HG03354 (cell line): ENCODE results near the gene P4HA2.

Experiments
- ATAC-seq: cut with Tn5 transposase; IDR thresholded peaks from one replicate; pipeline ENCODE4 v1.9.1; 2021; ENCODE audit warnings: mild to moderate bottlenecking; ENCODE audit not compliant: unreplicated experiment, poor library complexity, severe bottlenecking

Gene P4HA2

DNA sequence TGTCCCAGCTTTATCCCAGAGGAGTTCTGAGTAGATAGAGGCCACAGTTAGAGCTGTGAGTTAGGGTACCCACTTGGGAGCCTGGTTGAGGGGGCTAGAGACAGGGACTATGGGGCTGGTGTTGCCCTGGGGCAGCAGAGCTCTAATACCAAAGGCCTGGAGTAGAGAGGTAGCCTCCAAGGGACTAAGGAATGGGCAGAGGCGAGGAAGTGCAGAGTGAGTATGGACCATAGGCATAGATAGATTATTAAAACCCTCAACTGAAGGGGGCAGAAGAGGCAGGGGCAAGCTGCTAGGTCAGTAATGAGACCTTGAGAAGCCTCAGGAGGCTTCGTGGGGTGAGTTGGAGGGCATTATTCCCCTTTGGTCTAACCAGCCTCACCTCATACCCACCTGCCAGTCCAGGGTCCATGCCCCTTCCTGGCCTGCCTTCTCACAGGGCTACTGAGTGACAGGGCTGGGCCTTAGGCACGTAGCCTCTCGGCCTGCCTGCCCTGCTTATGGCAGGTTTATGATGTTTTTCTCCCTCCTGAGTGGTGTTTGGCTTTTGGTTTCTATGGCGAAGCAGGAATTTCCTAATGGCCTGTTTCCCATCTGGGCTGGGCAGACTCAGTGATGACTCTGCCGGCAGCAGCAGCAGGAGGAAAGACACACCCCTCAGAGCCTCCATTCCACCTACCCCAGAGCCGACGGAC lies 37.8 kb upstream of the P4HA2 start:
- ATAC-seq = no peak

DNA sequence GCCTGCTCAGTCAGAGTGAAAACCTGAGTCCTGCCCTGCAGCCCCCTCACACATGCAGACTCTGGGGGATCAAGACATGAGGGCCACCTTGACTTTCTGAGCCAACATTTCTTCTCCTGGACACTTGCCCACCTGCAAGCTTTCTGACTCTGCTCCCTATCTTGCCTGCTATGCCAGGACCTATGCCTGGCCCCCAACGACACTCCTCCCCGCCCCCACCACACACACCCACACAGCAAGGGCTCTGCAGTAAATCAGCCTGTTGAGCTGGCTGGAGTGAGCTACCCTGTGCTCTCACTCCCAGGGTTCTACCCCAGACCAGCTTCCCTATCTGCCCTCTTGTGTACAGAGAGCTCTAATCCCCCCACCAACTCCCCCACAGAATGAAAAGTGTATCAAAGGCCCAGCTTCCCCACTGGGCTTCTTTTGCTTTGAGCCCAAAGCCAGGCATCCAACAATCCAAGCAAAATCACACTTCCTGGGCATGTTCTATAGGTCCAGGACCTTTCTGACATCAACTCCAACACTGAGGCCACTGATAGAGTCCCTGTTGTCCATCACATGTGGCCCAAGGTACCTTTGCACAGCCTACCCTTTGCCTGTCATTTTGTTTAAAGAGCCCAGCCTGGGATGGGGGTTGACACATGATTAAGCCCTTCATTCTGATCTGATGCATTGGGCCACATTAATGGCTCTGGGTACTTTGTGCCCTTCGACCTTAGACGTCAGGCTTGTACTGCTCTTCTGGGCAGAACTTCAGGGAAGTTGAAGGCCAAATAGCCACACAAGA lies 37.1 kb upstream of the P4HA2 start:
- ATAC-seq = no peak

DNA sequence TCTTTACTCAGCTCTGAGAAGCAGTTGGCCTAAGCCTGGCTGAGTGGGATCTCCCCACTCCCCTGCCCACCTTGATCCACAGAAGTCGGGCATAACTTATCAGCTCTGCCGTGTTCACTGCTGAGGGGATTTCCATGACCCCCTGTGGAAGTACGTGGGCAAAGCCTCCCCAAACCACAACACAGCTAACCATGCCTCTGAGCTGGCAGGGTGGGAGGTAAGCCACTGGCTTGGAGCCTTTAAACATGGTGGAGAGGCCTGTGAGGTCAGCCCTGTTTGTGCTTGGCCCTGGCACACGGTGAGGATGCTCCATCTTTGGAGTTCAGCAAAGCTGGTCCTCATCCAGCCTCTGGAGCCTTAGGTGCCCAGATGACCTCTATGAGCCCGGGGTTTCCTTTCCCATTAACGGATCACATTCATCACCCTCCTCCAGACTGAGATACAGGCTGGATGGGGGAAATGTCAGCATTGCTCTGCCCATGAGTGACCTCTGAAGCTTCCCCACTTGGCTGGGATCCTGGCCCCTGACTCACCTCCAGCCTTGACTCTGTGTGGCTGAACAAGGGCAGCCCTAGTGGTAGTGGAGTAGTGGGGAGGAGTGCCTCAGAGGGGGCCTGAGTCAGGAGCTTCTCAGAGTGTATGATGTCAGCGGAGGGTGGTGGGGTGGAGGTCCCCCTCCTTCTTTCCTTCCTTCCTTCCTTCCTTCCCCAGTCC lies 36.1 kb upstream of the P4HA2 start:
- ATAC-seq = no peak

DNA sequence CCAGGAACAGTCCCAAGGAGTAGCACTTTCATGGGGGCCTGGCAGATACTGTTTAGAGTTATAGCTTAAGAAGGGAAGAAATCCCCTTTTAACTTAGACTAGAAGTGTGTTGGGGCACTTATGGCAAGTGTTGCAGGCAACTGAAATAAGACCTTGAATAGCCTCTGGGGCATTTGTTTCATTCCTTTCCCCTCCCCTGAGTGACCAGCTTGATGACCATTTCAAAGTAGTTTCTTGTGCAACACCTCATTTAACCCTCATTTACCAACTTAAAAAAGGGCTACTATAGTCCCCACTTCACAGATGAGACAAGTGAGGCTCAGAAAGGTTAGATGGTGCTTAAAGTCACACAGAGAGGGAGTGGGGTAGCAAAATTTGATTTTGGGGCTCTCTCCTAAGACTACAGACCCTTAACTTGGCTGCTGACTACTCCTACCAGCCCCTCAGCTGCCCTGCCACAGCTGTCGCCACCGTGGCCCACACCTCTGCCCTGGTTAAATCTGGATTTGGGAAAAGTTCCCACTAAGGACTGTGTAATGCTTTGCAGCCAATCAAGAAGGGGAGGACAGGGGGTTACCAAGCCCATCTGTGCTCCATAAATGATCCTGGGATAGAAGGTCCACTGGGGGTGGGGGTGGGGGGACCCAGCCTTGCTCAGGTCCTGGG lies 35.4 kb upstream of the P4HA2 start:
- no peak for ATAC-seq

DNA sequence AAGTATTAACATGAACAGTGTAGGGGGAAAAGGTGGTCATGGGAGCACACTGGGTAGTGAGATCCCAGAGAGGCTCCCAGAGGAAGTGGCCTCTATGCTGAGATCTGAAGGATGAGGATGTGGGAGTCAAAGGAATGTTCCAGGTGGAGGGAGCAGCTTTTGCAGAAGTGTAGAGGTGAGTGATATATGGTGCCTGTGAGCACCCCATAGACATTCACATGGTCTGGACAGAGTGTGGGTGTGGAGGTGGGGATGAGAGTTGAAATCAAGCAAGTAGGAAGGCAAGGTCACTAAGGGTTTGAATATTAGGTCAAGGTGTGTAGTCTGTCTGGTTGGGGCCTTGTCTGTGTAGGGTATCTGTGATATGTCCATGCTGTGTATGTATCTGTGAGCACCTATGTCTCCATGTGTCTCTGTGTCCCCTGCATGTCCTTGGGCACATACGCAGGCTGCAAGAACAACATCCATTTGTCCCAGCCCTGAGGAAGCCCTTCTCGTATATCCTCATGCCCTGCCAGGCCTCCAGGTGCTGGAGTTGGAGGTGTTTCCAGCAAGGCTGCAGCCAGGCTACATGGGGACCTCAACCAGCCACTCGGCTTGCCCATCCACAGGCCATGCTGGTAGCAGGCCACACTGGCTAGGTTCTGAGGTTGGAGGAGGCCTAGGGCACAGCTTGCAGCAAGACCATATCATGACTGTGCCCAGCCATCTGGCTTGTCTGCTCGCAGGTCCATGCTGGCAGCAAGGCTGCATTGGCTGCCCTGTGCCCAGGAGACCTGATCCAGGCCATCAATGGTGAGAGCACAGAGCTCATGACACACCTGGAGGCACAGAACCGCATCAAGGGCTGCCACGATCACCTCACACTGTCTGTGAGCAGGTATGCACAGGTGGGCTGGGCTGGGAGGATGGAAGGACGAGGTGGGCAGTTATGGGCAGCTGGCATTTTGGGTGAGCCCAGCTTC lies 34.5 kb upstream of the P4HA2 start:
- no peak for ATAC-seq

DNA sequence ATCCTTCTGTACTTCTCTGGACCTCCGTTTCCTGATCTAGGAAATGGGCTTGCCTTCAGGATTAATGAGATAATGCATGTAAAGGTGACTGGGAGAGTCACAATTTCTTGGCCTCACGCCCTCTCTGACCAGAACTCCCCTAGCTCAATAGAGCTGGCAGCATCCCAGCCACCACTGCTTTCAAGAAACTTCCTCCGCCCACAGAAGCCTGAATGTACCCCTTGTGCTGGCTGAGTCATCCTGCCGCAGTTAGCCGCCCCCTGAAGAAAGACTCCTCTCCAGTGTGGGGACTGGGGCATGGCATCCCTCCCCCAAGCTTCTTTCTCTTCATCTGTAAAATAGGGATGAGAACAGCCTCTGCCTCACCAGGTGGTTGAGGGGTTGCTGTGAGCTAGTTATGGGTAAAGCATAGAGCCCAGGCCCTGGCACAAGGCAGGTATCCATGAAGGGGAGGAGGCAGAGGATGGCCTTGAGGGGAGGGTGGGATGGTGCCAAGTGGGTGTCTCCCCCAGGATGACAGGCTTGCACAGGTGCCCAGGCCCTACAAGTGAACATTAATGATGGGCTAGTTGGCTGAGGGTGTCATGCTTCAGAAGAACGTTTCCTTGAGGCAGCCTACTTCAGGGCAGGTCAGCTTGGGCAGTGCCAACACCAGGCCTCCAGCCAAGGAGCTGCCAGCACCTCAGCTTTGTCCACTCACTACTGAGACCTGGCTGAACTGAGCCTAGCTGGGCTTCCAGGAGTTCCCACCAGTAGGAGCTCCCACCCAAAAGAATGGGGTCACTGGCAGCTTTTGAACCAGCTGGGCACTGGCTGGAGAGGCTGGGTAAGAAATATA lies 33.3 kb upstream of the P4HA2 start:
- ATAC-seq = peak; percentile 42

DNA sequence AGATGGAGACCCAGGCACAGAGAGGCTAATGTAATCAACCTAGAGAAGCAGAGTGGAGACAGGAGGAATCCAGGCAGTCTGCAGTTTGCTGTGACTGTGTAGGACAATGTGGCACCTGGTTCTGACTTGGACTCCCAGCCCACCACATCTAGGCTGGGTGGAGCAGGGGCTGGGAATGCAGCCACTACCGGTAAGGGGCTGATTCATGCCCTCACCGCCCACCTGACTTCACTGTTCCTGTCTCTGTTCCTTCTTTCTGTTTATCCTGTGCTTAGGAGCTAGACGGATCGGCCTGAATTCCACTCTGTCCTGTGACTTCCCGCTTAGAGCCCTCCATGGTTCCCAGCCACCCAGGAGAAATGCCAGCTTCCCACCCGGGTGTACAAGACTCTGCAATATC lies 32.4 kb upstream of the P4HA2 start:
- no peak for ATAC-seq

DNA sequence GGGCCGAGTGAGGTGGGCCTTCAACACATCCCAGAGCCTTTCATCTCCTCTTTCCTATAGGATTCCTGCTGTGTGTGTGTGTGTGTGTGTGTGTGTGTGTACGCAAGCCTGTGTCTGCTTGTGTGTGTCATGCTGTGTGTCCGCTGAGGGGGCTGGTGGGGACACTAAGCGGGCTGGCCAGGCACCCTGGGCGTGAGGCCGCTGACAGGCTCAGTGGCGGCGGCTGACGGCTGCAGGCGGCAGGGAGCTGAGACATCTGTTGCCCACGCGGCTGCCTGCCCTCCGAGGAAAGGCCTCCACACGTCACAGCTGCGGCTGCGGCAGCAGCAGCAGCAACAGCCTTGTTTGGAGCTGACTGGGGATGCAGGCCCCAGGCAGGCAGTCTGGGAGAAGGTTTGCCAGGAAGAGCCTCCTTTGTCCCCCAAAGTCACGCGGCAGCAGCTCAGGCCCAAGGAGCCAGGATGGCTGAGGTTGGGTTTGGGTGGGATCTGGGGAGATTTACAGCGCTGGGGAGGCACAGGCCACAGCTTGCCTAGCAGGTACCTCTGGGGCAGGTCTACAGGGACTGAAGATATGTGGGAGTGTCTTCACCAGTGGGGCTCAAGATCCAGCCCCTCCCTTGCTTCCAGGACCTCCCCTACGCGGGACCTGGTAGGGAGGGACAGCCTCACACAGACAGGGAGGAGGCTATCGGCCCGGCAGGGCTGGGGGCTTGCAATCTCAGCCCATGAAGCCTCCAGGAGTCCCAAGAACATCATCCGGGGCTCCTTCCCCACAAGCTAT lies 31.6 kb upstream of the P4HA2 start:
- ATAC-seq = no peak

DNA sequence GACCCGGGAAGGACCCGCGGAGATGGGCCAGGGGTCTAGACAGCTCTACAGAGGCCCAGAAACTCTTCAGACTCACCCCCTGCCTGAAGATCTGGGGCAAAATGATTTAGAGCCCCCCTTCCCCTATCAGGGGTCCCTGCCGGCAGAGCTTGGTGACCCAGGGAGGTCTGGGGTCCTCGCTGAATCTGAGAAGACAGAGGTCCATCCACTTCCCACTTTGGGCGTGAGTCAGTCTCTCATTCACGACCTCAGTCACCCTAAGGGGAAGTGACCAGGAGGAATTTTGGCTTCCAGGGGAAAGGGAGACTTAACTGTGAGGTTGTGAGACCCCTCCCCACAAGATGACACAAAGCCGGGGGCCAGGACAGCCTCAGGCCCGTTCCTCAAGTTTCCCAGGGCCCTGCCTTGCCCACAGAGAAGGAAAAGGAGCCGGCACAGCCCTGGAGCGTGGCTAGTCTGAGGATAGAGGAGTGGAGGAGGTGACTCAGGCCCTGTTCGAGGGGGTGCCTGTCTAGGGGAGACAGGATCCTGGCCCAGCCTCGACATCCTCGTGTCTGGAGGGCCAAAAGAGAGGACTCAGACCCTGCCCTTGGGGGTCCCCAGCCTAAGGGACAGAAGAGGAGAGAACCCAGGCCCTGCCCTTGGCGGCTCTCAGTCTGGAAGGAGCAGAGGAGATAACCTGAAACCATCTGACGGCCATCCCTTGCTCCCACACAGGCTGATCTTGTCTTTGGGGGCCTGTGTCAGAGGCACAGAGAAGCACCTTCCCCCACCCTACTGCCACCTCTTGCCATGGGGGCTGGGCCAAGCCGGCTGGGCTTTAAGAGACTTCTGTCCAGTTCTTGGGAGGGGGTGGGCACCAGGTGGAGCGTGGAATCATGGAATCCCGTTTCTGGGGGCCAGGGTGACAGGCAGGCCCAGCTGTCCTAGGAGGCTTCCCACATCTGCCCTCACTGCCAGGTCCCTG lies 30.7 kb upstream of the P4HA2 start:
- ATAC-seq = no peak

DNA sequence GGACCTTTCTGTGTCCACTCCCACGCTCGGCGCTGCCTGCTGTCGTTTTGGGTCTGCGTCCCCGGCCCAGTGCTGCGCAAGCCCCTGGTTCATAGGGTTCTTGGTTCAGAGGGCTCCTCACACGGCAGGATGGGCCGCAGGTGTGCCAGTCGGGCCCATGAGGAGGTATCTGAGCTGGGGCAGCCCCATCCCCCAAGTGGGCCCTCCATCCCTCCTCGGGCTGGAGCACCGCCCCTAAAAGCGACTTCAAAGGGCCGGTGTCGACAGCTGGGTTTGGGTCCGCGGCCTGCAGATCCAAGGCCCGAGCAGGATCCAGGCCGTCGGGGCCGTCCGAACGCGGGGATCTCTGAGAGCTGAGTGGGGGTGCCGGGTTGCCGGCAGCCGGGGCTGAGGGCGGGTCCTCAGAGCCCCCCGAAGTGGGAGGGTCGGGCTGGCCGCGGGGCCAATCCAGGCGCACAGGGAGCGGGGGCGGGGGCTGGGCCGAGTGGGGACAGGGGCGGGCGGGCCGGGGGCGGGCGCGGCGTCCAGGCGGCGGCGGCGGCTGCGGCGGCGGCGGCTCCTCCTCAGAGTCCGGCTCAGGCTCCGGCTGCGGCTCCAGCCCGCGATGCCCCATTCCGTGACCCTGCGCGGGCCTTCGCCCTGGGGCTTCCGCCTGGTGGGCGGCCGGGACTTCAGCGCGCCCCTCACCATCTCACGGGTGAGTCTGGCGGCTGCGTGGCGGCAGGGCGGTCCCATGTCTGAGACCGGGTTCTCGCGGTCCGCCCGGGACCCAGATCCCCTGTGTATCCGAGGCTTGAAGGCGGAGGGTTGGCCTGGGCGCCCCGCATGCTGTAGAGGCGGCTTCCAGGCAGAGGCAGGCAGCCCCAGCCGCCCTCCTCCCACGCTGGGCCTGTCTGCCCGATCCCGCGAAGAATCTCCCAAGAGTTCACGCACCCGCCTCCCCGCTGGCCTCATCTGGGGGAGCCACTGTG lies 29.8 kb upstream of the P4HA2 start, which contains the start of gene PDLIM4:
Gene PDLIM4, plus strand, starts transcription at position 566 of the 971 bp plus-strand sequence. Its CDS starts 39 bp downstream, at position 605.
- ATAC-seq = no peak

DNA sequence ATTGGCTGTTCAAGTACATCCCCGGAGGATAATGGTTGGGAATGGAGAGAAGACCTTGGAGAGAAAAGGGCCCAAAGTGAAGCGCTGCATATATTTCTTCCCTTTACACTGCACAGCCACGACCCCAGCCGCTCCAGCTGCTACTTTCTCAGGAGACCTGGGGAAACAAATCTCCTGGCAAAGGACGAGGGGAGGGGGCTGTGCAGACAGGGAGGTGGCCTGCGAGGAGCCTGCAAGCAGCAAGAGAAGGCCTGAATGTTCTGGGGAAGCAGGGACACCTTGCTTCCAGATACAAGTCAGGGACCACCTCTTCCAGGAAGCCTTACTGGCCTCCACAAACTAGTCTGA lies 29.1 kb upstream of the P4HA2 start:
- no peak for ATAC-seq

DNA sequence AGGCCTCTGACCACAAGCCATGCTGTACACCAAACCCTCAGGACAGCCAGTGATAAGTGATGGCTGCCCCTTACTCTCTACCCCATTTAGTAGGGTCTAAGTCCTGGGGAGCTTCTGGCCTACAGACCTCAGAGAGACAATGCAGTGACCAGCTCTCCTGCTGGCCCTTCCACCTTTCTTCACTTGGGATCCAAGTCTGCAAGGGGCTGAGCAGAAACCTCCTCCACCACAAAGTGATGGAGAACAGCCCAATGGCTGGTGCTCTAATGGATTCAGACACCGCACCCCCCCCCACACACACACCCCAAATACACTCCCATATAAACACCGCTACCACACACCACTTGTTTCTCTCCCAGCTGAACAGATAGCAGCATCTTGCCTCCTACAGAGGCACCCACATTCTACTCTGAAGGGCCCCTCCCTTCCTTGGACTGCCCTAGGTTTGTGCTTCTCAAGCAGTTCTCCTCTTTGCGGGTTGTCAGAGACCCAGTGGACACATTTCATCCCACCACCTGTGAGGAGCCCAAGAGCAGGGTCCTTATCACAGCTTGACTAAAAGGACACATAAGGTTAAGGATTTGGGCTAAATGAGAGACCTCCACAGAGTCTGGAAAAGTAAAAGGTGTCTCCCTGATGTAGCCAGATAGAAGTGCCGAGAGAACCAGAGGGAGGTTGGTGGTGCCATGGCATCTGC lies 28.6 kb upstream of the P4HA2 start:
- no peak for ATAC-seq

DNA sequence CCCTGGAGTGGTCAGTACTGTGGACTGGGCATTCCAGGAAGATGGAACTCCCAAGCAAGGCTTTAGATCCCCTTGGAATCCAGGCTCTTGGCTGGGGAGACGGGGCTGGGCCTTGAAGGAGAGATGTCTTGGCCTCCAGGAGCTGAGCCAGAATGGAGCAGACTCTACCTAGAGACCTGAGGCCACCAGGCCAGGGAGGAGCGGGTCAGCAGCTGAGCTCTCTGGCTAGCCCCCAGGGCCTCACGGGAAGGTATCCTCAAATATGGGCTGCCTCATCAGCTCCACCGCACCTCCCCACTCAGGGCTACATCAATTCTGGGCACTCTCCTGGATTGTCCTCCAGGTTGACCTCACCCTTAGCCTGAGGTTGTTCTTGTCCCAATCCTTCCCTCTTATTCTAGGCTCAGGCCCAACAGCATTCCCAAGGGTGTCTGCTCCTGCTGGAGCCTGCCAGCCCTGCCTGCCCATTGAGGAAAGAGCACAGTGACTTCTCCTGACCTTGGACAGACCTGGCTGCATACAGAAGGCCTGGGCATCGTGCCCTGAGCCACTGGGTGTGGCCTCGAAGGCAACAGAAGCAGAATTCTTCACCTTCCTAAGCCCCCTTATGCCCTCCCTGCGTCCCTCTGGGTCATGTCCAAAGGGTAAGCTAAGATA lies 26.8 kb upstream of the P4HA2 start:
- no peak for ATAC-seq
